HepG2 (cell line): ENCODE measurements around the gene LTB4R2. TPM values are rescaled to one million over a fixed set of nuclear protein-coding genes. Genes with fewer than 3 reads are reported as not detected.
A peak's percentile ranks its signal among the peaks of the same experiment; 100 is the strongest.

Experiments used
- AFF4 ChIP-seq: sonication (generic); formaldehyde crosslinking; IDR thresholded peaks from 2 replicates; pipeline ENCODE4 v1.4.0; 2020; ENCODE audit warnings: missing genetic modification reagents
- AGO1 ChIP-seq: fragments of 200-400 bp; formaldehyde crosslinking; IDR thresholded peaks from 2 replicates; pipeline ENCODE4 v1.6.1; 2017; ENCODE audit warnings: mild to moderate bottlenecking, low read depth, low read length, moderate library complexity; ENCODE audit not compliant: poor library complexity, severe bottlenecking
- ARNT2 ChIP-seq: sonication (generic); formaldehyde crosslinking; IDR thresholded peaks from 2 replicates; pipeline ENCODE4 v1.8.0; 2022; ENCODE audit warnings: mild to moderate bottlenecking, low read depth, missing genetic modification reagents, moderate library complexity
- DNMT3B ChIP-seq: conservative IDR thresholded peaks from 2 replicates; pipeline ENCODE4 v1.6.1; 2016; ENCODE audit warnings: missing biosample characterization, control low read depth
- HMG20A ChIP-seq: IDR thresholded peaks from 2 replicates; pipeline ENCODE4 v1.6.1; 2016; ENCODE audit warnings: borderline replicate concordance
- HNRNPK ChIP-seq: fragments of 200-400 bp; formaldehyde crosslinking; IDR thresholded peaks from 2 replicates; pipeline ENCODE4 v1.6.1; 2018; ENCODE audit warnings: low read length, low read depth, moderate library complexity, mild to moderate bottlenecking; ENCODE audit not compliant: poor library complexity, severe bottlenecking
- MLLT10 ChIP-seq: sonication (generic); formaldehyde crosslinking; IDR thresholded peaks from 2 replicates; pipeline ENCODE4 v1.4.0; 2020; ENCODE audit warnings: missing genetic modification reagents
- PAWR ChIP-seq: sonication (generic); formaldehyde crosslinking; IDR thresholded peaks from 2 replicates; pipeline ENCODE4 v1.4.0; 2020; ENCODE audit warnings: missing genetic modification reagents, mild to moderate bottlenecking, borderline replicate concordance
- PAX8 ChIP-seq: sonication (generic); formaldehyde crosslinking; IDR thresholded peaks from 2 replicates; pipeline ENCODE4 v1.8.0; 2022; ENCODE audit warnings: mild to moderate bottlenecking, missing genetic modification reagents, borderline replicate concordance
- PTBP1 ChIP-seq: fragments of 200-400 bp; formaldehyde crosslinking; IDR thresholded peaks from 2 replicates; pipeline ENCODE4 v1.6.1; 2018; ENCODE audit warnings: low read length, low read depth; ENCODE audit not compliant: poor library complexity, severe bottlenecking
- RFXAP ChIP-seq: sonication (generic); formaldehyde crosslinking; IDR thresholded peaks from 2 replicates; pipeline ENCODE4 v1.4.0; 2020; ENCODE audit warnings: missing genetic modification reagents, borderline replicate concordance
- SATB2 ChIP-seq: sonication (generic); formaldehyde crosslinking; IDR thresholded peaks from 2 replicates; pipeline ENCODE4 v1.5.0; 2020; ENCODE audit warnings: missing genetic modification reagents
- SSRP1 ChIP-seq: IDR thresholded peaks from 2 replicates; pipeline ENCODE4 v1.6.1; 2016; ENCODE audit warnings: control low read depth
- THAP11 ChIP-seq: IDR thresholded peaks from 2 replicates; pipeline ENCODE4 v1.6.1; 2016; ENCODE audit warnings: missing biosample characterization, missing genetic modification reagents
- ZBTB21 ChIP-seq: sonication (generic); formaldehyde crosslinking; IDR thresholded peaks from 2 replicates; pipeline ENCODE4 v1.4.0; 2020; ENCODE audit warnings: missing genetic modification reagents
- ZNF326 ChIP-seq: sonication (generic); formaldehyde crosslinking; IDR thresholded peaks from 2 replicates; pipeline ENCODE4 v1.4.0; 2020; ENCODE audit warnings: missing genetic modification reagents, borderline replicate concordance
- ZNF329 ChIP-seq: sonication (generic); formaldehyde crosslinking; IDR thresholded peaks from 2 replicates; pipeline ENCODE4 v1.9.0; 2021; ENCODE audit warnings: low read depth, mild to moderate bottlenecking, missing genetic modification reagents
- ZNF337 ChIP-seq: sonication (generic); formaldehyde crosslinking; IDR thresholded peaks from 2 replicates; pipeline ENCODE4 v1.5.1; 2020; ENCODE audit warnings: missing genetic modification reagents, low read depth, mild to moderate bottlenecking, borderline replicate concordance
- ZNF589 ChIP-seq: sonication (generic); formaldehyde crosslinking; conservative IDR thresholded peaks from 2 replicates; pipeline ENCODE4 v1.8.0; 2022; ENCODE audit warnings: mild to moderate bottlenecking, moderate library complexity, missing genetic modification reagents
- ZNF749 ChIP-seq: sonication (generic); formaldehyde crosslinking; IDR thresholded peaks from 2 replicates; pipeline ENCODE4 v1.8.0; 2022; ENCODE audit warnings: mild to moderate bottlenecking, missing genetic modification reagents, moderate library complexity, borderline replicate concordance
- polyA plus RNA-seq, 8 experiments: library from polyadenylated mRNA; depleted of rRNA in 3 of 8; stranded (reverse) in 7 of 8; unstranded in 1 of 8; fragments of >200 nt; fragmentation: Illumina TruSeq in 4 of 8; extraction: Trizol in 4 of 8; gene quantifications; 2 replicates each; pipeline versions ENCODE4 v1.2.1 to v1.2.3, GENCODE V29; 2011 to 2016; ENCODE audit warnings: low read depth in 4 of 8, missing spikeins in 1 of 8, mixed read lengths in 1 of 8; ENCODE audit not compliant: insufficient read depth in 1 of 8
- total RNA-seq, 5 experiments: library from RNA; depleted of rRNA; stranded (reverse); fragments of >200 nt; fragmentation: Illumina TruSeq; extraction: Trizol; gene quantifications; 2 replicates each; pipeline ENCODE4 v1.2.3, GENCODE V29; 2016; ENCODE audit warnings: low read depth in 1 of 5
- TF ChIP-seq, protein P1 (sequence below): sonication (generic); formaldehyde crosslinking; IDR thresholded peaks from 2 replicates; pipeline ENCODE4 v1.8.1; 2023; ENCODE audit warnings: mild to moderate bottlenecking, moderate library complexity, missing genetic modification reagents
- TF ChIP-seq, protein P2 (sequence below): sonication (generic); formaldehyde crosslinking; IDR thresholded peaks from 2 replicates; pipeline ENCODE4 v1.5.0; 2020; ENCODE audit warnings: missing genetic modification reagents, mild to moderate bottlenecking, borderline replicate concordance
- TF ChIP-seq, protein P3 (sequence below): sonication (generic); formaldehyde crosslinking; IDR thresholded peaks from 2 replicates; pipeline ENCODE4 v1.8.0; 2022; ENCODE audit warnings: mild to moderate bottlenecking, missing genetic modification reagents

LTB4R2 gene
- total and polyA plus RNA-seq, 2 of the 13 experiments (the other 11 are each of a cell fraction or from before 2014, with no cell fraction given), result 3.9 to 6.9 TPM

GRCh38 chr14:24307575-24308341 is 2.2 kb upstream of the LTB4R2 start, which contains the start of gene CIDEB (continued):
- no peak for TF ChIP-seq HNRNPK
- TF ChIP-seq AGO1, result no peak
- peak; percentile 85 for TF ChIP-seq THAP11 (CRISPR knock-in tag)
- no peak for TF ChIP-seq ZNF589 (CRISPR knock-in tag)
- TF ChIP-seq SATB2 (CRISPR knock-in tag), result no peak
- TF ChIP-seq ZNF337, result 0 out of 2 replicates have a peak, but pooled peaks have one; percentile 57
- TF ChIP-seq ZBTB21, result peak; percentile 47
- peak; percentile 91 for TF ChIP-seq ARNT2 (CRISPR knock-in tag)
- TF ChIP-seq DNMT3B, result peak; percentile 96
- TF ChIP-seq PAWR (CRISPR knock-in tag), result no peak; the same call in 1 of the 2 replicates
- TF ChIP-seq AFF4 (CRISPR knock-in tag), result 0 out of 2 replicates have a peak, but pooled peaks have one; percentile 12
- peak; percentile 49; the same call in 1 of the 2 replicates for TF ChIP-seq ZNF326 (CRISPR knock-in tag)
- no peak for TF ChIP-seq MLLT10 (CRISPR knock-in tag)
- TF ChIP-seq PAX8 (CRISPR knock-in tag), result no peak
- TF ChIP-seq RFXAP, result peak; percentile 79; the same call in 1 of the 2 replicates
- TF ChIP-seq, protein P1, sequence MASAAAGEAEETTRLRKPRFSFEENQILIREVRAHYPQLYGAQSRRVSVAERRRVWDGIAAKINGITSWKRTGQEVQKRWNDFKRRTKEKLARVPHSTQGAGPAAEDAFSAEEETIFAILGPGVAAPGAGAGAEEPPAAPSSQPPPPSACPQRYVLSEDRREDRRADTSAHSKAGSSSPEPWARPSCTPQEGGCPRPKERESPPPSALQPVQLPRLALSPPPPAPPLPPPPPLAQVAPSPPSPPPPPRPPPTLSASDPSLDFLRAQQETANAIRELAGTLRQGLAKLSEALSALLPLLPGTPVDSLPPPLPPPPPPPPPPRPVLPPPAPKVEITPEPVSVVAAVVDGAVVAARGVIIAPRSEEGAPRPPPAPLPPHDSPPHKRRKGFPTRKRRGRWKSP (CRISPR knock-in tag), result no peak
- TF ChIP-seq, protein P2, sequence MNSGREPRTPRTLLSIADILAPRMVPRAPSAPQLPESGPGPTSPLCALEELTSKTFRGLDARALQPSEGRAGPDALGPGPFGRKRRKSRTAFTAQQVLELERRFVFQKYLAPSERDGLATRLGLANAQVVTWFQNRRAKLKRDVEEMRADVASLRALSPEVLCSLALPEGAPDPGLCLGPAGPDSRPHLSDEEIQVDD (CRISPR knock-in tag), result peak; percentile 13; the same call in 1 of the 2 replicates
- peak; percentile 75; the same call in 1 of the 2 replicates for TF ChIP-seq ZNF749 (CRISPR knock-in tag)
- no peak for TF ChIP-seq PTBP1
- TF ChIP-seq, protein P3, sequence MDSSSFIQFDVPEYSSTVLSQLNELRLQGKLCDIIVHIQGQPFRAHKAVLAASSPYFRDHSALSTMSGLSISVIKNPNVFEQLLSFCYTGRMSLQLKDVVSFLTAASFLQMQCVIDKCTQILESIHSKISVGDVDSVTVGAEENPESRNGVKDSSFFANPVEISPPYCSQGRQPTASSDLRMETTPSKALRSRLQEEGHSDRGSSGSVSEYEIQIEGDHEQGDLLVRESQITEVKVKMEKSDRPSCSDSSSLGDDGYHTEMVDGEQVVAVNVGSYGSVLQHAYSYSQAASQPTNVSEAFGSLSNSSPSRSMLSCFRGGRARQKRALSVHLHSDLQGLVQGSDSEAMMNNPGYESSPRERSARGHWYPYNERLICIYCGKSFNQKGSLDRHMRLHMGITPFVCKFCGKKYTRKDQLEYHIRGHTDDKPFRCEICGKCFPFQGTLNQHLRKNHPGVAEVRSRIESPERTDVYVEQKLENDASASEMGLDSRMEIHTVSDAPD, result peak; percentile 70
- peak; percentile 78; the same call in 1 of the 2 replicates for TF ChIP-seq HMG20A
- no peak; the same call in 1 of the 2 replicates for TF ChIP-seq SSRP1 (CRISPR knock-in tag)
- TF ChIP-seq ZNF329, result peak; percentile 12; the same call in 1 of the 2 replicates
